ENCODE data around the gene ADD1.

GRCh38 chr4:2942037-2942531 is 98.4 kb downstream of the ADD1 start:
- no peak for TF ChIP-seq CTCF (IDR thresholded peaks at IDR 0.05)
- no peak for TF ChIP-seq POLR2A (IDR thresholded peaks at IDR 0.05)
